Measurements from ENCODE around the gene TP53. TPM values are rescaled to one million over a fixed set of nuclear protein-coding genes. Genes with fewer than 3 reads are reported as not detected.

TP53 gene
- total and polyA plus RNA-seq, 9 of the 15 experiments (the other 6 are each of a cell fraction or from before 2014, with no cell fraction given), result 2.8 to 14.0 (median 7.1) TPM

DNA sequence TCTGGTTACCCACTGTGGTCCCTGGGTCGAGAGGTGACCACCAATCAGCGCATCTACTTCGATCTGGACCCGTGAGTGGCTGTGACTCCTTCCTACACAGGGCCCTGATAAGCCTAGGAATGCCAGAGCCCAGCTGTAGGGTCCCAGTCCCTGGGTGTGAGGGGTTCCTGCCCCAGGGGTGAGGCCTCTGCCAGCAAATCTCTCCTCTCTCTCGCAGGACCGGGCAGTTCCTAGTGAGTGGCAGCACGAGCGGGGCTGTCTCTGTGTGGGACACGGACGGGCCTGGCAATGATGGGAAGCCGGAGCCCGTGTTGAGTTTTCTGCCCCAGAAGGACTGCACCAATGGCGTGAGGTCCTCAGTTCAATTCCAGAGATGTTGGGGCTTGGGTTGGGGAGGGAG, 15.5 kb upstream of the TP53 start (continued):
- TF ChIP-seq, protein P1, sequence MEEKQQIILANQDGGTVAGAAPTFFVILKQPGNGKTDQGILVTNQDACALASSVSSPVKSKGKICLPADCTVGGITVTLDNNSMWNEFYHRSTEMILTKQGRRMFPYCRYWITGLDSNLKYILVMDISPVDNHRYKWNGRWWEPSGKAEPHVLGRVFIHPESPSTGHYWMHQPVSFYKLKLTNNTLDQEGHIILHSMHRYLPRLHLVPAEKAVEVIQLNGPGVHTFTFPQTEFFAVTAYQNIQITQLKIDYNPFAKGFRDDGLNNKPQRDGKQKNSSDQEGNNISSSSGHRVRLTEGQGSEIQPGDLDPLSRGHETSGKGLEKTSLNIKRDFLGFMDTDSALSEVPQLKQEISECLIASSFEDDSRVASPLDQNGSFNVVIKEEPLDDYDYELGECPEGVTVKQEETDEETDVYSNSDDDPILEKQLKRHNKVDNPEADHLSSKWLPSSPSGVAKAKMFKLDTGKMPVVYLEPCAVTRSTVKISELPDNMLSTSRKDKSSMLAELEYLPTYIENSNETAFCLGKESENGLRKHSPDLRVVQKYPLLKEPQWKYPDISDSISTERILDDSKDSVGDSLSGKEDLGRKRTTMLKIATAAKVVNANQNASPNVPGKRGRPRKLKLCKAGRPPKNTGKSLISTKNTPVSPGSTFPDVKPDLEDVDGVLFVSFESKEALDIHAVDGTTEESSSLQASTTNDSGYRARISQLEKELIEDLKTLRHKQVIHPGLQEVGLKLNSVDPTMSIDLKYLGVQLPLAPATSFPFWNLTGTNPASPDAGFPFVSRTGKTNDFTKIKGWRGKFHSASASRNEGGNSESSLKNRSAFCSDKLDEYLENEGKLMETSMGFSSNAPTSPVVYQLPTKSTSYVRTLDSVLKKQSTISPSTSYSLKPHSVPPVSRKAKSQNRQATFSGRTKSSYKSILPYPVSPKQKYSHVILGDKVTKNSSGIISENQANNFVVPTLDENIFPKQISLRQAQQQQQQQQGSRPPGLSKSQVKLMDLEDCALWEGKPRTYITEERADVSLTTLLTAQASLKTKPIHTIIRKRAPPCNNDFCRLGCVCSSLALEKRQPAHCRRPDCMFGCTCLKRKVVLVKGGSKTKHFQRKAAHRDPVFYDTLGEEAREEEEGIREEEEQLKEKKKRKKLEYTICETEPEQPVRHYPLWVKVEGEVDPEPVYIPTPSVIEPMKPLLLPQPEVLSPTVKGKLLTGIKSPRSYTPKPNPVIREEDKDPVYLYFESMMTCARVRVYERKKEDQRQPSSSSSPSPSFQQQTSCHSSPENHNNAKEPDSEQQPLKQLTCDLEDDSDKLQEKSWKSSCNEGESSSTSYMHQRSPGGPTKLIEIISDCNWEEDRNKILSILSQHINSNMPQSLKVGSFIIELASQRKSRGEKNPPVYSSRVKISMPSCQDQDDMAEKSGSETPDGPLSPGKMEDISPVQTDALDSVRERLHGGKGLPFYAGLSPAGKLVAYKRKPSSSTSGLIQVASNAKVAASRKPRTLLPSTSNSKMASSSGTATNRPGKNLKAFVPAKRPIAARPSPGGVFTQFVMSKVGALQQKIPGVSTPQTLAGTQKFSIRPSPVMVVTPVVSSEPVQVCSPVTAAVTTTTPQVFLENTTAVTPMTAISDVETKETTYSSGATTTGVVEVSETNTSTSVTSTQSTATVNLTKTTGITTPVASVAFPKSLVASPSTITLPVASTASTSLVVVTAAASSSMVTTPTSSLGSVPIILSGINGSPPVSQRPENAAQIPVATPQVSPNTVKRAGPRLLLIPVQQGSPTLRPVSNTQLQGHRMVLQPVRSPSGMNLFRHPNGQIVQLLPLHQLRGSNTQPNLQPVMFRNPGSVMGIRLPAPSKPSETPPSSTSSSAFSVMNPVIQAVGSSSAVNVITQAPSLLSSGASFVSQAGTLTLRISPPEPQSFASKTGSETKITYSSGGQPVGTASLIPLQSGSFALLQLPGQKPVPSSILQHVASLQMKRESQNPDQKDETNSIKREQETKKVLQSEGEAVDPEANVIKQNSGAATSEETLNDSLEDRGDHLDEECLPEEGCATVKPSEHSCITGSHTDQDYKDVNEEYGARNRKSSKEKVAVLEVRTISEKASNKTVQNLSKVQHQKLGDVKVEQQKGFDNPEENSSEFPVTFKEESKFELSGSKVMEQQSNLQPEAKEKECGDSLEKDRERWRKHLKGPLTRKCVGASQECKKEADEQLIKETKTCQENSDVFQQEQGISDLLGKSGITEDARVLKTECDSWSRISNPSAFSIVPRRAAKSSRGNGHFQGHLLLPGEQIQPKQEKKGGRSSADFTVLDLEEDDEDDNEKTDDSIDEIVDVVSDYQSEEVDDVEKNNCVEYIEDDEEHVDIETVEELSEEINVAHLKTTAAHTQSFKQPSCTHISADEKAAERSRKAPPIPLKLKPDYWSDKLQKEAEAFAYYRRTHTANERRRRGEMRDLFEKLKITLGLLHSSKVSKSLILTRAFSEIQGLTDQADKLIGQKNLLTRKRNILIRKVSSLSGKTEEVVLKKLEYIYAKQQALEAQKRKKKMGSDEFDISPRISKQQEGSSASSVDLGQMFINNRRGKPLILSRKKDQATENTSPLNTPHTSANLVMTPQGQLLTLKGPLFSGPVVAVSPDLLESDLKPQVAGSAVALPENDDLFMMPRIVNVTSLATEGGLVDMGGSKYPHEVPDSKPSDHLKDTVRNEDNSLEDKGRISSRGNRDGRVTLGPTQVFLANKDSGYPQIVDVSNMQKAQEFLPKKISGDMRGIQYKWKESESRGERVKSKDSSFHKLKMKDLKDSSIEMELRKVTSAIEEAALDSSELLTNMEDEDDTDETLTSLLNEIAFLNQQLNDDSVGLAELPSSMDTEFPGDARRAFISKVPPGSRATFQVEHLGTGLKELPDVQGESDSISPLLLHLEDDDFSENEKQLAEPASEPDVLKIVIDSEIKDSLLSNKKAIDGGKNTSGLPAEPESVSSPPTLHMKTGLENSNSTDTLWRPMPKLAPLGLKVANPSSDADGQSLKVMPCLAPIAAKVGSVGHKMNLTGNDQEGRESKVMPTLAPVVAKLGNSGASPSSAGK (IDR thresholded peaks at IDR 0.05), result no peak
- TF ChIP-seq, protein P2, sequence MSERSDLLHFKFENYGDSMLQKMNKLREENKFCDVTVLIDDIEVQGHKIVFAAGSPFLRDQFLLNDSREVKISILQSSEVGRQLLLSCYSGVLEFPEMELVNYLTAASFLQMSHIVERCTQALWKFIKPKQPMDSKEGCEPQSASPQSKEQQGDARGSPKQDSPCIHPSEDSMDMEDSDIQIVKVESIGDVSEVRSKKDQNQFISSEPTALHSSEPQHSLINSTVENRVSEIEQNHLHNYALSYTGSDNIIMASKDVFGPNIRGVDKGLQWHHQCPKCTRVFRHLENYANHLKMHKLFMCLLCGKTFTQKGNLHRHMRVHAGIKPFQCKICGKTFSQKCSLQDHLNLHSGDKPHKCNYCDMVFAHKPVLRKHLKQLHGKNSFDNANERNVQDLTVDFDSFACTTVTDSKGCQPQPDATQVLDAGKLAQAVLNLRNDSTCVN (CRISPR knock-in tag; IDR thresholded peaks at IDR 0.05), result no peak
- TF ChIP-seq, protein P3, sequence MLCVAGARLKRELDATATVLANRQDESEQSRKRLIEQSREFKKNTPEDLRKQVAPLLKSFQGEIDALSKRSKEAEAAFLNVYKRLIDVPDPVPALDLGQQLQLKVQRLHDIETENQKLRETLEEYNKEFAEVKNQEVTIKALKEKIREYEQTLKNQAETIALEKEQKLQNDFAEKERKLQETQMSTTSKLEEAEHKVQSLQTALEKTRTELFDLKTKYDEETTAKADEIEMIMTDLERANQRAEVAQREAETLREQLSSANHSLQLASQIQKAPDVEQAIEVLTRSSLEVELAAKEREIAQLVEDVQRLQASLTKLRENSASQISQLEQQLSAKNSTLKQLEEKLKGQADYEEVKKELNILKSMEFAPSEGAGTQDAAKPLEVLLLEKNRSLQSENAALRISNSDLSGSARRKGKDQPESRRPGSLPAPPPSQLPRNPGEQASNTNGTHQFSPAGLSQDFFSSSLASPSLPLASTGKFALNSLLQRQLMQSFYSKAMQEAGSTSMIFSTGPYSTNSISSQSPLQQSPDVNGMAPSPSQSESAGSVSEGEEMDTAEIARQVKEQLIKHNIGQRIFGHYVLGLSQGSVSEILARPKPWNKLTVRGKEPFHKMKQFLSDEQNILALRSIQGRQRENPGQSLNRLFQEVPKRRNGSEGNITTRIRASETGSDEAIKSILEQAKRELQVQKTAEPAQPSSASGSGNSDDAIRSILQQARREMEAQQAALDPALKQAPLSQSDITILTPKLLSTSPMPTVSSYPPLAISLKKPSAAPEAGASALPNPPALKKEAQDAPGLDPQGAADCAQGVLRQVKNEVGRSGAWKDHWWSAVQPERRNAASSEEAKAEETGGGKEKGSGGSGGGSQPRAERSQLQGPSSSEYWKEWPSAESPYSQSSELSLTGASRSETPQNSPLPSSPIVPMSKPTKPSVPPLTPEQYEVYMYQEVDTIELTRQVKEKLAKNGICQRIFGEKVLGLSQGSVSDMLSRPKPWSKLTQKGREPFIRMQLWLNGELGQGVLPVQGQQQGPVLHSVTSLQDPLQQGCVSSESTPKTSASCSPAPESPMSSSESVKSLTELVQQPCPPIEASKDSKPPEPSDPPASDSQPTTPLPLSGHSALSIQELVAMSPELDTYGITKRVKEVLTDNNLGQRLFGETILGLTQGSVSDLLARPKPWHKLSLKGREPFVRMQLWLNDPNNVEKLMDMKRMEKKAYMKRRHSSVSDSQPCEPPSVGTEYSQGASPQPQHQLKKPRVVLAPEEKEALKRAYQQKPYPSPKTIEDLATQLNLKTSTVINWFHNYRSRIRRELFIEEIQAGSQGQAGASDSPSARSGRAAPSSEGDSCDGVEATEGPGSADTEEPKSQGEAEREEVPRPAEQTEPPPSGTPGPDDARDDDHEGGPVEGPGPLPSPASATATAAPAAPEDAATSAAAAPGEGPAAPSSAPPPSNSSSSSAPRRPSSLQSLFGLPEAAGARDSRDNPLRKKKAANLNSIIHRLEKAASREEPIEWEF (CRISPR knock-in tag; IDR thresholded peaks at IDR 0.05), result no peak
- TF ChIP-seq NR2C2 (CRISPR knock-in tag; IDR thresholded peaks at IDR 0.05) (no peak), NR2C2 (tag; IDR thresholded peaks at IDR 0.05) (no peak), ERF (CRISPR knock-in tag; IDR thresholded peaks at IDR 0.05) (no peak), POU5F1 (IDR thresholded peaks at IDR 0.05; ENCODE audit: borderline replicate concordance, low read depth, low read length, partially characterized antibody) (no peak), ZNF408 (CRISPR knock-in tag; IDR thresholded peaks at IDR 0.05; ENCODE audit: low read depth) (no peak), ZNF347 (CRISPR knock-in tag; IDR thresholded peaks at IDR 0.05; ENCODE audit: low read depth) (no peak)
